Breast epithelium (tissue), 4 donors: ENCODE results near the gene VMO1. TPM values are rescaled to one million over a fixed set of nuclear protein-coding genes. Genes with fewer than 3 reads are reported as not detected.
A peak's percentile ranks its signal among the peaks of the same experiment; 100 is the strongest.
"Not testable (repeated sequence)": the region's sequence is repeated elsewhere in the genome, so short reads cannot be mapped to it uniquely, and the experiment has no call there.

Experiments used
- DNase-seq, 2 donors: peaks; one replicate each; pipeline ENCODE4 v3.0.0-alpha.2; 2019; ENCODE audit warnings: low spot score in 2 of 2
- H3K27ac ChIP-seq, 2 donors: fragments of 200-600 bp; sonication (generic) in 1 of 2; one replicate each; pipeline ENCODE4 v1.5.1; 2016 to 2019; ENCODE audit warnings: mild to moderate bottlenecking in 1 of 2
- H3K27me3 ChIP-seq, 2 donors: fragments of 200-600 bp; sonication (generic) in 1 of 2; one replicate each; pipeline versions ENCODE4 v1.5.1 to v1.6.0; 2017 to 2019; ENCODE audit warnings: control low read depth in 1 of 2, mild to moderate bottlenecking in 1 of 2
- H3K36me3 ChIP-seq: fragments of 200-600 bp; one replicate; pipeline ENCODE4 v1.5.1; 2019
- H3K4me1 ChIP-seq, 2 donors: fragments of 200-600 bp; sonication (generic); one replicate each; pipeline ENCODE4 v1.5.1; 2016 to 2019; ENCODE audit warnings: control low read depth in 1 of 2
- H3K4me3 ChIP-seq, 3 donors: fragments of 200-600 bp; sonication (generic); 1 replicate in 2 of 3; 2 replicates in 1 of 3; pipeline ENCODE4 v1.5.1; 2016 to 2019; ENCODE audit warnings: mild to moderate bottlenecking in 3 of 3, moderate library complexity in 2 of 3
- H3K9me3 ChIP-seq, 2 donors: fragments of 200-600 bp; sonication (generic) in 1 of 2; one replicate each; pipeline ENCODE4 v1.5.1; 2016 to 2019; ENCODE audit warnings: control low read depth in 1 of 2
- CTCF ChIP-seq, 3 donors: fragments of 450-650 bp; IDR thresholded peaks; one replicate each; pipeline ENCODE4 v1.5.1; 2016 to 2017; ENCODE audit warnings: antibody characterized with exemption in 3 of 3, mild to moderate bottlenecking in 3 of 3, moderate library complexity in 3 of 3
- POLR2A ChIP-seq: fragments of 450-650 bp; IDR thresholded peaks from one replicate; pipeline ENCODE4 v1.6.1; 2016; ENCODE audit warnings: antibody characterized with exemption, mild to moderate bottlenecking, moderate library complexity
- POLR2AphosphoS5 ChIP-seq, 3 donors: sonication (generic); formaldehyde crosslinking; IDR thresholded peaks; one replicate each; pipeline ENCODE4 v1.6.1; 2017; ENCODE audit warnings: antibody characterized with exemption in 3 of 3
- intact Hi-C: fragments of 100-400 bp; cut with DNase I; formaldehyde crosslinking; loops from one replicate; pipeline ENCODE4 v1.15.1; 2023; ENCODE audit warnings: low total_unique reads
- total RNA-seq, 3 donors: library from RNA; depleted of rRNA; stranded (reverse); fragments of >200 nt; gene quantifications; one replicate each; pipeline ENCODE4 v1.1.0, GENCODE V29; 2016

The VMO1 gene
- 1 to 10 TPM in 2 of 3 donors, under 1 TPM in 1; 0.98 to 5.0 (median 2.6) TPM for total RNA-seq

- intact Hi-C loops: loop anchor here (5.0 kb wide), 1 partner anchor 106 kb away; no protein-coding TSS in a partner anchor
- peaks cover 4 to 19% of the 10 kb centered on the region in 2 donors for H3K27me3 ChIP-seq
- no peaks in the 10 kb centered on the region for H3K9me3 ChIP-seq
- TF ChIP-seq CTCF (IDR thresholded peaks at IDR 0.05) (no peak), POLR2A (no peak), POLR2AphosphoS5 (IDR thresholded peaks at IDR 0.05) (no peak)
- no peaks in the 10 kb centered on the region for H3K36me3 ChIP-seq
- H3K4me3 ChIP-seq: peak within 1 kb of the TSS; percentile 32 to 63 (median 32)
- peaks cover 0 to 7% of the 10 kb centered on the region in 2 donors for H3K4me1 ChIP-seq
- DNase-seq: no peak
- H3K27ac ChIP-seq: peak within 1 kb of the TSS in 1 of 2 donors; percentile 57
Observed at GRCh38 chr17:4786106-4786511, at the start of gene VMO1. VMO1 (minus strand) TSS chr17:4786364; CDS start chr17:4786352, 12 bp downstream.

- peaks cover 0 to 23% of the 10 kb centered on the region in 2 donors for H3K4me1 ChIP-seq
Observed at GRCh38 chr17:4834681-4835020, 48.5 kb upstream of the VMO1 start.

GRCh38 chr17:4833941-4834680, 47.9 kb upstream of the VMO1 start:
- Histone ChIP-seq H3K9me3 (no peaks in the 10 kb centered on the region), H3K4me3 (peak overlapping the region; percentile 84 to 99 (median 96)), H3K36me3 (no peaks in the 10 kb centered on the region), H3K27ac (peak overlapping the region; percentile 93 to 94), H3K4me1 (peaks cover 0 to 23% of the 10 kb centered on the region in 2 donors), H3K27me3 (no peaks in the 10 kb centered on the region)
- intact Hi-C loops: no loop called here
- no peak for DNase-seq
- TF ChIP-seq POLR2A: no peak
- no peak for TF ChIP-seq CTCF (IDR thresholded peaks at IDR 0.05)
- TF ChIP-seq POLR2AphosphoS5 (IDR thresholded peaks at IDR 0.05): no peak

More at GRCh38 chr17:4834681-4835020, 48.5 kb upstream of the VMO1 start:
- Histone ChIP-seq H3K36me3 (no peaks in the 10 kb centered on the region), H3K9me3 (no peaks in the 10 kb centered on the region), H3K27me3 (no peaks in the 10 kb centered on the region), H3K27ac (peak overlapping the region; percentile 93 to 94), H3K4me3 (peak overlapping the region; percentile 84 to 99 (median 96))
- DNase-seq: no peak
- intact Hi-C loops: no loop called here
- TF ChIP-seq CTCF (IDR thresholded peaks at IDR 0.05): no peak
- TF ChIP-seq POLR2A: no peak
- no peak for TF ChIP-seq POLR2AphosphoS5 (IDR thresholded peaks at IDR 0.05)

- H3K27ac ChIP-seq: peak within 1 kb of the TSS; percentile 93 to 94
- peak within 1 kb of the TSS; percentile 84 to 99 (median 96) for H3K4me3 ChIP-seq
- H3K36me3 ChIP-seq: no peaks in the 10 kb centered on the region
- peak; percentile 79 to 85 for DNase-seq
- TF ChIP-seq POLR2A (peak; percentile 72), POLR2AphosphoS5 (IDR thresholded peaks at IDR 0.05) (peak in 1 of 3 donors; percentile 79), CTCF (IDR thresholded peaks at IDR 0.05) (no peak)
- intact Hi-C loops: no loop called here
- H3K9me3 ChIP-seq: no peaks in the 10 kb centered on the region
- H3K27me3 ChIP-seq: no peaks in the 10 kb centered on the region
- H3K4me1 ChIP-seq: peaks cover 0 to 20% of the 10 kb centered on the region in 2 donors
Observed at GRCh38 chr17:4833178-4833940, 47.2 kb upstream of the VMO1 start, which contains the start of gene MINK1. MINK1 (plus strand) TSS chr17:4833340; CDS start chr17:4833584, 244 bp downstream.

GRCh38 chr17:4832829-4833177, 46.6 kb upstream of the VMO1 start:
- H3K36me3 ChIP-seq, H3K27me3 ChIP-seq, intact Hi-C loops, DNase-seq, H3K9me3 ChIP-seq: not testable (repeated sequence)
- Histone ChIP-seq H3K27ac (peak overlapping the region; percentile 77 to 93), H3K4me3 (peak overlapping the region; percentile 84 to 99 (median 96)), H3K4me1 (peaks cover 0 to 18% of the 10 kb centered on the region in 2 donors)
